Neutrophil (primary cell): ENCODE data around the gene MAML1.

Experiments
- H3K27ac ChIP-seq: fragments of 200-600 bp; sonication (generic); 2 replicates; pipeline ENCODE4 v1.5.1; 2016; ENCODE audit warnings: mild to moderate bottlenecking, moderate library complexity
- H3K27me3 ChIP-seq: fragments of 200-600 bp; sonication (generic); 2 replicates; pipeline ENCODE4 v1.6.0; 2016; ENCODE audit warnings: mild to moderate bottlenecking
- H3K36me3 ChIP-seq: fragments of 200-600 bp; sonication (generic); 2 replicates; pipeline ENCODE4 v1.5.1; 2017
- H3K4me1 ChIP-seq, 2 experiments: fragments of 200-600 bp in 1 of 2; sonication (generic) in 1 of 2; 1 replicate in 1 of 2; 2 replicates in 1 of 2; pipeline versions ENCODE4 v1.5.1 to v1.6.1; 2013 to 2016; ENCODE audit warnings: low read depth in 1 of 2, low read length in 1 of 2, mild to moderate bottlenecking in 1 of 2, moderate library complexity in 1 of 2; ENCODE audit not compliant: control insufficient read depth in 1 of 2, insufficient read depth in 1 of 2
- H3K4me3 ChIP-seq, 2 experiments: fragments of 200-600 bp in 1 of 2; sonication (generic) in 1 of 2; 1 replicate in 1 of 2; 2 replicates in 1 of 2; pipeline ENCODE4 v1.5.1; 2013 to 2016; ENCODE audit warnings: low read depth in 1 of 2, low read length in 1 of 2, mild to moderate bottlenecking in 1 of 2, moderate library complexity in 1 of 2
- H3K9me3 ChIP-seq: fragments of 200-600 bp; sonication (generic); 2 replicates; pipeline ENCODE4 v1.5.1; 2016
- CTCF ChIP-seq: fragments of 200-600 bp; sonication (generic); IDR thresholded peaks from 2 replicates; pipeline ENCODE4 v1.5.1; 2016; ENCODE audit warnings: antibody characterized with exemption

MAML1 gene

GRCh38 chr5:179763215-179763945, 30.8 kb downstream of the MAML1 start:
- TF ChIP-seq CTCF: peak; percentile 78
- H3K27ac ChIP-seq: peak overlapping the region; percentile 86
- peaks cover 21% of the 10 kb centered on the region for H3K36me3 ChIP-seq
- no peaks in the 10 kb centered on the region for H3K9me3 ChIP-seq
- peak overlapping the region in 1 of 2 experiments; percentile 8 for H3K4me3 ChIP-seq
- no peaks in the 10 kb centered on the region for H3K27me3 ChIP-seq
- peaks cover 79 to 83% of the 10 kb centered on the region in 2 experiments for H3K4me1 ChIP-seq

- Histone ChIP-seq H3K27ac (peak overlapping the region; percentile 86), H3K4me3 (no peak overlapping the region), H3K36me3 (peaks cover 28% of the 10 kb centered on the region), H3K9me3 (no peaks in the 10 kb centered on the region), H3K4me1 (peaks cover 79 to 83% of the 10 kb centered on the region in 2 experiments), H3K27me3 (no peaks in the 10 kb centered on the region)
- no peak for TF ChIP-seq CTCF
Measured at GRCh38 chr5:179764056-179764455, 31.4 kb downstream of the MAML1 start.

- no peak overlapping the region for H3K4me3 ChIP-seq
- H3K27me3 ChIP-seq: no peaks in the 10 kb centered on the region
- no peak for TF ChIP-seq CTCF
- peaks cover 73 to 77% of the 10 kb centered on the region in 2 experiments for H3K4me1 ChIP-seq
- no peak overlapping the region for H3K27ac ChIP-seq
- H3K36me3 ChIP-seq: peaks cover 41% of the 10 kb centered on the region
- no peaks in the 10 kb centered on the region for H3K9me3 ChIP-seq
Measured at GRCh38 chr5:179765400-179765799, 32.8 kb downstream of the MAML1 start.

GRCh38 chr5:179766021-179766725, 33.6 kb downstream of the MAML1 start:
- peak overlapping the region; percentile 37 for H3K27ac ChIP-seq

More at GRCh38 chr5:179766021-179766725, 33.6 kb downstream of the MAML1 start:
- Histone ChIP-seq H3K36me3 (peaks cover 49% of the 10 kb centered on the region), H3K27me3 (no peaks in the 10 kb centered on the region), H3K9me3 (no peaks in the 10 kb centered on the region), H3K4me3 (no peak overlapping the region), H3K4me1 (peaks cover 70 to 73% of the 10 kb centered on the region in 2 experiments)
- TF ChIP-seq CTCF: no peak
